Measurements from ENCODE around the gene PPP1R16B. TPM values are rescaled to one million over a fixed set of nuclear protein-coding genes. Genes with fewer than 3 reads are reported as not detected.
A peak's percentile ranks its signal among the peaks of the same experiment; 100 is the strongest.

The PPP1R16B gene
- total and polyA plus RNA-seq, 2 experiments from 2014 or later: 0.28 to 0.33 TPM

DNA sequence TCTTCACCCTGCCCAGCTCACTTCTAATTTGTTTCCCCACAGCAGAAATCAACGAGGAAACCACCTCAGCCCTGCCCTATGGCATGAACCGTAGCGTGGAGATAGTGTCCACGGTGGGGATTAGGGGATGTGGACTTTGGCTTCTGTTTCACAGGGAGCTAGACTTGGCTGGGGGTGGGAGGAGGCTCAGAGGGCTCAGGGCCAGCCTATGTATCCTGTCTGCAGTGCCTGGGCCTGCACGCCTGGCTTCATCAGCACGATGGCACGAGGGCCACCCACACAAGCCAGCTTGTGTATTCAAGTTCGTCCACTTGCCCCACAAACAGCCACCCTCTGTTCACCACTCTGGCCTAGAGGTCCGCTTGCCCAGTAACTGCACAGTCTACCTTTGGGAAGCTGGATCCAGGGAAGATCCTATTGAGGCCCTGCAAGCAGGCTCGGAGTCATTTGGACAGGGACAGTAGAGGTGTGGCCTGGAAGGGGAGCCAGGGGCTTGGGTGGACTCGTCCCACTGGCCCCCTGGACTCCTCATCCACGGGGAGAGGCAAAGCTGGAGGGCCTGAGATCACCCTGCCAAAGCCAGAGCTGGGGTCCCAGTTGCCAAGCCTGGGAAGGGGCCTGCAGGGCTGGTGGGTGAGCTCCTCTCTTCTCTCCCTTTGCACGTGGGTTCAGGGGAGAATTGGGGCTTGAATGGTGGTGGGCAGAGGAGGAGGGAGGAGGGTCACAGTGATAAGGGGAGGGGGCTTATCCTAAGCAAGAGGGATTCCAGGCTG lies 82.7 kb downstream of the PPP1R16B start:
- Histone ChIP-seq H4K20me1 (ENCODE audit: insufficient read depth, poor library complexity, severe bottlenecking) (no peaks in the 10 kb centered on the region), H3K27me3 (peaks cover 4% of the 10 kb centered on the region), H3K36me3 (replicated peaks; ENCODE audit: insufficient read depth, low read depth) (no peaks in the 10 kb centered on the region), H2AFZ (no peak overlapping the region), H3K27ac (no peak overlapping the region), H3K4me3 (no peak overlapping the region), H3K9me3 (ENCODE audit: low read depth) (no peaks in the 10 kb centered on the region), H3K9me2 (replicated peaks; ENCODE audit: insufficient read depth) (no peaks in the 10 kb centered on the region), H3K4me2 (no peak overlapping the region), H3K79me2 (no peaks in the 10 kb centered on the region), H3K4me1 (ENCODE audit: insufficient read depth) (no peaks in the 10 kb centered on the region)
- DNase-seq (ENCODE audit: low spot score): peak; percentile 17
- TF ChIP-seq EZH2phosphoT487 (IDR thresholded peaks at IDR 0.05; ENCODE audit: low read depth, severe bottlenecking, unreplicated experiment): no peak
- TF ChIP-seq, protein P1, sequence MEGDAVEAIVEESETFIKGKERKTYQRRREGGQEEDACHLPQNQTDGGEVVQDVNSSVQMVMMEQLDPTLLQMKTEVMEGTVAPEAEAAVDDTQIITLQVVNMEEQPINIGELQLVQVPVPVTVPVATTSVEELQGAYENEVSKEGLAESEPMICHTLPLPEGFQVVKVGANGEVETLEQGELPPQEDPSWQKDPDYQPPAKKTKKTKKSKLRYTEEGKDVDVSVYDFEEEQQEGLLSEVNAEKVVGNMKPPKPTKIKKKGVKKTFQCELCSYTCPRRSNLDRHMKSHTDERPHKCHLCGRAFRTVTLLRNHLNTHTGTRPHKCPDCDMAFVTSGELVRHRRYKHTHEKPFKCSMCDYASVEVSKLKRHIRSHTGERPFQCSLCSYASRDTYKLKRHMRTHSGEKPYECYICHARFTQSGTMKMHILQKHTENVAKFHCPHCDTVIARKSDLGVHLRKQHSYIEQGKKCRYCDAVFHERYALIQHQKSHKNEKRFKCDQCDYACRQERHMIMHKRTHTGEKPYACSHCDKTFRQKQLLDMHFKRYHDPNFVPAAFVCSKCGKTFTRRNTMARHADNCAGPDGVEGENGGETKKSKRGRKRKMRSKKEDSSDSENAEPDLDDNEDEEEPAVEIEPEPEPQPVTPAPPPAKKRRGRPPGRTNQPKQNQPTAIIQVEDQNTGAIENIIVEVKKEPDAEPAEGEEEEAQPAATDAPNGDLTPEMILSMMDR (IDR thresholded peaks at IDR 0.05; ENCODE audit: poor library complexity): no peak
- TF ChIP-seq EZH2 (IDR thresholded peaks at IDR 0.05; ENCODE audit: borderline replicate concordance): no peak
- WGBS (ENCODE audit: low lambda C conversion rate, missing lambda C conversion rate): 67% methylated on average over 13 of the region's 13 CpGs

DNA sequence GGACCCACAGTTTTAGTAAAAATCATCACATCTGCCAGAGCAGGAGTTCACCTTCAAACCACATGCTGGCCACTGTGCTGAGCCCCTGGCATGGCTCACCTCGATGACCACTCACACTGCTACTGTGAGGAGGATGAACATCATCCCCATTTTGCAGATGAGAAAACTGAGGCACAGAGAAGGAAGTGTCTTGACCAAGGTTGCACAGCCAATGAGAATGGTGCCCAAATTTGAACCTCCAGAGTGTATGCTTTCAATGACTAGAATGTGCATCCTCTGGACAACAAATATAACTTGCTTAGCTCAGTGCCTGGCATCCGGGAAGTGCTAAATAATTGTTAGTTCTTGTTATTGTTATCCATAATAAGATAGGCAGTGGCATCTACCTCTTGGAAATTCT lies 83.6 kb downstream of the PPP1R16B start:
- H4K20me1 ChIP-seq (ENCODE audit: insufficient read depth, poor library complexity, severe bottlenecking): no peaks in the 10 kb centered on the region
- no peak overlapping the region for H2AFZ ChIP-seq
- H3K4me2 ChIP-seq: no peak overlapping the region
- 89% methylated on average over 2 of the region's 2 CpGs for WGBS (ENCODE audit: low lambda C conversion rate, missing lambda C conversion rate)
- TF ChIP-seq, protein P1 (IDR thresholded peaks at IDR 0.05; ENCODE audit: poor library complexity): no peak
- TF ChIP-seq EZH2 (IDR thresholded peaks at IDR 0.05; ENCODE audit: borderline replicate concordance) (no peak), EZH2phosphoT487 (IDR thresholded peaks at IDR 0.05; ENCODE audit: low read depth, severe bottlenecking, unreplicated experiment) (no peak)
- H3K27me3 ChIP-seq: peaks cover 5% of the 10 kb centered on the region
- no peak for DNase-seq (ENCODE audit: low spot score)
- no peaks in the 10 kb centered on the region for H3K9me3 ChIP-seq (ENCODE audit: low read depth)
- no peak overlapping the region for H3K27ac ChIP-seq
- H3K9me2 ChIP-seq (replicated peaks; ENCODE audit: insufficient read depth): no peaks in the 10 kb centered on the region
- no peak overlapping the region for H3K4me3 ChIP-seq
- no peaks in the 10 kb centered on the region for H3K4me1 ChIP-seq (ENCODE audit: insufficient read depth)
- no peaks in the 10 kb centered on the region for H3K36me3 ChIP-seq (replicated peaks; ENCODE audit: insufficient read depth, low read depth)
- H3K79me2 ChIP-seq: no peaks in the 10 kb centered on the region

DNA sequence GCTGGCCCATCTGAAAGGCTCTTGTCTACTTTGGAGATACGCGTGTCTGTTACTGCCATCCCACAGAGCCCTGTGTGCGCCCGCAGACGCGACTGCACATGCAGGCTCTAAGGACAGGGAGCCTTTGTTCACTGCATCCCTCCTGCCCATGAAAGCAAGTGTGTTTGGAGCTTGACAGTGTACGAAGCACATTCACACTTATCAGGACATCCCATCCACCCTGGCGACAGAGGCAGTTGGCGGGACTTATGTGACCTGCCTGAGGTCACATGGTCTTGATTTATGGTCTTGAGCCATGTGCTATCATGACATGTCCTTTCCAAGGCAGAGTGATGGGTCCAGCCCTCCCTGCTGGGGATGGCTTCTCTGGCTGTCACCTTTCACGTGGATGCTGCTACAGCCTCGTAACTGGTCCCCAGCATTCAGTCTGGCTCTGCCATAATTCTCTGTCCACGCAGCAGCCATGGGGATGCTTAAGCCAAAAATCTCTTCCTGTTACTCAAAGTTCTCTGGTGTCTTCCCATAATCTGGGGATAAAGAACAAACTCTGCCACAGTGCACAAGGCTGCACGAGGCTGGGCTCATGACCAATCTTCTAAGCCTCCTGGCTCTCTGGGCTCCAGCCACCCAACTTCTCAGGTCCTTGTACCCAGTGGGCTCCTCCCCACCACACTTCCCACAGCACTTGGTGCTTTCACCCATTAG lies 84.4 kb downstream of the PPP1R16B start:
- Histone ChIP-seq H3K4me1 (ENCODE audit: insufficient read depth) (no peaks in the 10 kb centered on the region), H3K27ac (no peak overlapping the region), H3K9me2 (replicated peaks; ENCODE audit: insufficient read depth) (no peaks in the 10 kb centered on the region), H4K20me1 (ENCODE audit: insufficient read depth, poor library complexity, severe bottlenecking) (no peaks in the 10 kb centered on the region), H3K79me2 (no peaks in the 10 kb centered on the region), H3K4me3 (no peak overlapping the region), H3K9me3 (ENCODE audit: low read depth) (no peaks in the 10 kb centered on the region), H2AFZ (no peak overlapping the region), H3K36me3 (replicated peaks; ENCODE audit: insufficient read depth, low read depth) (no peaks in the 10 kb centered on the region), H3K4me2 (no peak overlapping the region), H3K27me3 (peaks cover 13% of the 10 kb centered on the region)
- no peak for DNase-seq (ENCODE audit: low spot score)
- WGBS (ENCODE audit: low lambda C conversion rate, missing lambda C conversion rate): 82% methylated on average over 13 of the region's 13 CpGs
- TF ChIP-seq EZH2 (IDR thresholded peaks at IDR 0.05; ENCODE audit: borderline replicate concordance) (no peak), EZH2phosphoT487 (IDR thresholded peaks at IDR 0.05; ENCODE audit: low read depth, severe bottlenecking, unreplicated experiment) (no peak)
- TF ChIP-seq, protein P1 (IDR thresholded peaks at IDR 0.05; ENCODE audit: poor library complexity): no peak
